Endothelial cell of umbilical vein (primary cell): Measurements from ENCODE around the gene GRID2. TPM values are rescaled to one million over a fixed set of nuclear protein-coding genes. Genes with fewer than 3 reads are reported as not detected.

Source experiments
- BruUV-seq: library from RNA; stranded (reverse); fragments of 400-500 nt; replicated peaks from 2 replicates; lab custom pipeline; 2021; lab: Mats Ljungman, UMichigan
- CTCF ChIA-PET: fragments of 300-600, 350-600 bp; sonication (Branson Sonifier 250); formaldehyde crosslinking; loops from one replicate; lab custom pipeline; 2021; ENCODE audit warnings: antibody characterized with exemption, inconsistent platforms; lab: Charles Lee
- POLR2A ChIA-PET: fragments of 300-600, 350-600 bp; sonication (Branson Sonifier 250); formaldehyde crosslinking; loops from one replicate; lab custom pipeline; 2021; ENCODE audit warnings: antibody characterized with exemption, inconsistent platforms; lab: Charles Lee
- DNase-seq: peaks from one replicate; pipeline ENCODE4 v3.0.0-alpha.2; 2011; ENCODE audit warnings: low read depth, low spot score
- FAIRE-seq: peaks from 2 replicates; lab custom pipeline; 2011; peaks lifted over from hg19 to GRCh38; lab: Jason Lieb, UNC
- H2AFZ ChIP-seq: 2 replicates; pipeline ENCODE4 v1.6.0; 2012; ENCODE audit warnings: low read depth, low read length, control low read depth, inconsistent platforms
- H3K27ac ChIP-seq: 2 replicates; pipeline ENCODE4 v1.5.1; 2011; ENCODE audit warnings: low read depth, mild to moderate bottlenecking, control low read depth, low read length, moderate library complexity; ENCODE audit not compliant: insufficient read depth
- H3K27me3 ChIP-seq, 2 experiments: 2 replicates each; pipeline versions ENCODE4 v1.6.0 to v1.6.1; 2011; ENCODE audit warnings: low read length in 2 of 2, mixed read lengths in 1 of 2; ENCODE audit not compliant: control insufficient read depth in 2 of 2, insufficient read depth in 2 of 2
- H3K36me3 ChIP-seq, 2 experiments: 2 replicates in 1 of 2; 3 replicates in 1 of 2; pipeline ENCODE4 v1.5.1; 2011; ENCODE audit warnings: low read length in 2 of 2, mild to moderate bottlenecking in 1 of 2, moderate library complexity in 1 of 2; ENCODE audit not compliant: control insufficient read depth in 2 of 2, insufficient read depth in 2 of 2; ENCODE audit errors: extremely low read depth in 1 of 2
- H3K4me1 ChIP-seq: 3 replicates; pipeline ENCODE4 v1.5.1; 2011; ENCODE audit warnings: mild to moderate bottlenecking, low read length; ENCODE audit not compliant: control insufficient read depth, insufficient read depth; ENCODE audit errors: extremely low read depth
- H3K4me2 ChIP-seq: 2 replicates; pipeline ENCODE4 v1.6.1; 2011; ENCODE audit warnings: low read length, control low read depth, mixed read lengths; ENCODE audit not compliant: insufficient read depth
- H3K4me3 ChIP-seq, 3 experiments: fragments of 200-600 bp in 1 of 3; sonication (generic), shearing (Covaris generic) in 1 of 3; replicated peaks in 1 of 3; 2 replicates each; pipeline ENCODE4 v1.5.1; 2011 to 2016; ENCODE audit warnings: control low read depth in 3 of 3, low read length in 3 of 3, mild to moderate bottlenecking in 2 of 3, inconsistent platforms in 1 of 3, low read depth in 1 of 3, moderate library complexity in 1 of 3; ENCODE audit not compliant: insufficient read depth in 1 of 3
- H3K79me2 ChIP-seq: 2 replicates; pipeline ENCODE4 v1.6.0; 2012; ENCODE audit warnings: low read length, inconsistent platforms; ENCODE audit not compliant: control insufficient read depth, insufficient read depth
- H3K9ac ChIP-seq: replicated peaks from 2 replicates; pipeline ENCODE3; 2011; ENCODE audit warnings: low read length, control low read depth; ENCODE audit not compliant: insufficient read depth; ENCODE audit errors: extremely low read depth
- H3K9me1 ChIP-seq: replicated peaks from 3 replicates; pipeline ENCODE4 v1.6.0; 2011; ENCODE audit warnings: mild to moderate bottlenecking, low read length; ENCODE audit not compliant: control insufficient read depth, insufficient read depth; ENCODE audit errors: extremely low read depth
- H3K9me3 ChIP-seq: replicated peaks from 2 replicates; pipeline ENCODE4 v1.5.1; 2012; ENCODE audit warnings: low read length, inconsistent platforms; ENCODE audit not compliant: control insufficient read depth, insufficient read depth
- H4K20me1 ChIP-seq: replicated peaks from 2 replicates; pipeline ENCODE3; 2011; ENCODE audit warnings: mild to moderate bottlenecking, low read length; ENCODE audit not compliant: control insufficient read depth, insufficient read depth; ENCODE audit errors: extremely low read depth
- FOS ChIP-seq: IDR thresholded peaks from 2 replicates; pipeline ENCODE4 v1.6.1; 2011; ENCODE audit warnings: mild to moderate bottlenecking, low read length, moderate library complexity, borderline replicate concordance; ENCODE audit not compliant: insufficient read depth
- MAX ChIP-seq: IDR thresholded peaks from 2 replicates; pipeline ENCODE4 v1.6.1; 2011; ENCODE audit not compliant: insufficient read depth, insufficient read length
- POLR2AphosphoS5 ChIP-seq: IDR thresholded peaks from 2 replicates; pipeline ENCODE4 v1.6.1; 2012; ENCODE audit warnings: low read depth, mild to moderate bottlenecking, control low read depth, low read length, moderate library complexity; ENCODE audit not compliant: insufficient read depth
- dilution Hi-C: fragments of 300-500 bp; cut with MboI; formaldehyde crosslinking; loops from one replicate; pipeline ENCODE4 v1.15.0; 2019; ENCODE audit warnings: low sequenced_read_pairs; ENCODE audit not compliant: extremely low pct_ligation_motif_present
- intact Hi-C: fragments of 100-400 bp; cut with micrococcal nuclease; formaldehyde crosslinking; loops from one replicate; pipeline ENCODE4 v1.10.0; 2022
- polyA plus RNA-seq, 4 experiments: library from polyadenylated mRNA; depleted of rRNA in 3 of 4; stranded (reverse) in 3 of 4; unstranded in 1 of 4; fragments of >200 nt; gene quantifications; 2 replicates each; pipeline versions ENCODE4 v1.2.1 to v1.2.3, GENCODE V29; 2011 to 2012; ENCODE audit warnings: missing spikeins in 1 of 4
- total RNA-seq: library from RNA; stranded (reverse); gene quantifications from 2 replicates; pipeline ENCODE4 v1.2.3, GENCODE V29; 2021

The GRID2 gene
- total and polyA plus RNA-seq, 2 donors (not counting 3 experiments of a cell fraction or from before 2014, with no cell fraction given) = not detected

- Histone ChIP-seq H3K9me1 (no peaks in the 10 kb centered on the region), H3K27me3 (no peaks in the 10 kb centered on the region), H3K4me2 (no peak overlapping the region), H3K4me1 (no peaks in the 10 kb centered on the region), H2AFZ (no peak overlapping the region), H3K79me2 (no peaks in the 10 kb centered on the region), H4K20me1 (no peaks in the 10 kb centered on the region), H3K4me3 (no peak overlapping the region), H3K9me3 (no peaks in the 10 kb centered on the region), H3K27ac (no peak overlapping the region), H3K9ac (no peak overlapping the region), H3K36me3 (no peaks in the 10 kb centered on the region)
- ChIA-PET POLR2A (no interaction called here), CTCF (no interaction called here)
- intact Hi-C loops = loop anchor here (5.0 kb wide), 1 partner anchor 751 kb away; no protein-coding TSS in a partner anchor
- TF ChIP-seq MAX (no peak), FOS (no peak), POLR2AphosphoS5 (no peak)
- dilution Hi-C loops = no loop called here
- DNase-seq = no peak
- no peak for FAIRE-seq
- no TSS peak for BruUV-seq
Observed at GRCh38 chr4:93698686-93699085, 1394.9 kb downstream of the GRID2 start.

DNA sequence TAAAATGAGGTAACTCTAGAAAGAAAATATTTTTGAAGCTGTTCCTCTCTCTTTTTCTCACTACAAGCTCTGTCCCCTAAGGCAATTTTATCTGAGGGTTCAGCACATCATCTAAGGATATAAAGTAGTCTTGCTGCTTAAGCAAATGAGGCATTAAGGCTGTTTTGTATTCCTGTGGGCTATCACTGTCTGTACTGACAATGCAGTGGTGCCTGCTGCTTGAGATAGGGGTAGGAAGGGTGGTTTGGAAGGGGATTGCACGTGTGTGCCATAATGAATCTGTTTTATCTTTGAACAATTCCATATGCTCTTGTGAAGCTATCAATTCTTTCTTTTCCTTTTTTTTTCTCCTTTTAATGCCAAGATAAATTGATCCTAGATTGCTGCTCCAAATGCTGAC, 1396.8 kb downstream of the GRID2 start:
- intact Hi-C loops (no loop called here), dilution Hi-C loops (no loop called here)
- Histone ChIP-seq H3K79me2 (no peaks in the 10 kb centered on the region), H3K4me2 (no peak overlapping the region), H4K20me1 (no peaks in the 10 kb centered on the region), H3K9me1 (no peaks in the 10 kb centered on the region), H3K27ac (no peak overlapping the region), H3K9me3 (no peaks in the 10 kb centered on the region), H3K27me3 (no peaks in the 10 kb centered on the region), H3K4me1 (no peaks in the 10 kb centered on the region), H2AFZ (no peak overlapping the region), H3K9ac (no peak overlapping the region), H3K36me3 (no peaks in the 10 kb centered on the region), H3K4me3 (no peak overlapping the region)
- ChIA-PET CTCF (no interaction called here), POLR2A (no interaction called here)
- no peak for TF ChIP-seq POLR2AphosphoS5
- DNase-seq (no peak), FAIRE-seq (no peak)
- BruUV-seq = no TSS peak
